ENCODE results near the gene ANP32B.
"Not testable (repeated sequence)": the region's sequence is repeated elsewhere in the genome, so short reads cannot be mapped to it uniquely, and the experiment has no call there.

Gene ANP32B

DNA sequence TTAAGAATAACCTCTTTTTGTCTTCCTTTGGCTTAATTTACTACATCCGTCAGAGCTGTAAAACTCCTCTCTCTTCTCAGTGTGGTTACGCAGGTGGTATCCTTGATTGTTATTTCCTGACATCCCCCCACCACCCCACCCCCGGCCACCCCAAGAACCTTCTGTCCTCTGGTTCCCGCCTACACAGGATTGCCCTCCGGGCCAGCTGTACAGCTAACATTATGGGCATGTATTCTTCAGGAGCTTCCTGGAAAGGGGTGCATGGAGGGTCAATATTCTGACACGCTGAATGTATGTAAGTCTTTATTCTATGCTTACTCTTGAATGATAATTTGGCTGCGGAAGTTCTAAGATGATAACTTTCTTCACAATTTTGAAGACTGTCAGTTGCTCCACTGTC lies 13.0 kb upstream of the ANP32B start:
- no peak overlapping the region for H3K27ac Mint-ChIP-seq
- TF ChIP-seq, protein P1, sequence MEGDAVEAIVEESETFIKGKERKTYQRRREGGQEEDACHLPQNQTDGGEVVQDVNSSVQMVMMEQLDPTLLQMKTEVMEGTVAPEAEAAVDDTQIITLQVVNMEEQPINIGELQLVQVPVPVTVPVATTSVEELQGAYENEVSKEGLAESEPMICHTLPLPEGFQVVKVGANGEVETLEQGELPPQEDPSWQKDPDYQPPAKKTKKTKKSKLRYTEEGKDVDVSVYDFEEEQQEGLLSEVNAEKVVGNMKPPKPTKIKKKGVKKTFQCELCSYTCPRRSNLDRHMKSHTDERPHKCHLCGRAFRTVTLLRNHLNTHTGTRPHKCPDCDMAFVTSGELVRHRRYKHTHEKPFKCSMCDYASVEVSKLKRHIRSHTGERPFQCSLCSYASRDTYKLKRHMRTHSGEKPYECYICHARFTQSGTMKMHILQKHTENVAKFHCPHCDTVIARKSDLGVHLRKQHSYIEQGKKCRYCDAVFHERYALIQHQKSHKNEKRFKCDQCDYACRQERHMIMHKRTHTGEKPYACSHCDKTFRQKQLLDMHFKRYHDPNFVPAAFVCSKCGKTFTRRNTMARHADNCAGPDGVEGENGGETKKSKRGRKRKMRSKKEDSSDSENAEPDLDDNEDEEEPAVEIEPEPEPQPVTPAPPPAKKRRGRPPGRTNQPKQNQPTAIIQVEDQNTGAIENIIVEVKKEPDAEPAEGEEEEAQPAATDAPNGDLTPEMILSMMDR (IDR thresholded peaks at IDR 0.05; ENCODE audit: unreplicated experiment in 3 of 3) = no peak
- peaks cover 2% of the 10 kb centered on the region for H3K9me3 Mint-ChIP-seq
- H3K4me3 Mint-ChIP-seq = no peak overlapping the region
- no peaks in the 10 kb centered on the region for H3K4me1 Mint-ChIP-seq
- no peaks in the 10 kb centered on the region for H3K36me3 Mint-ChIP-seq (ENCODE audit: low read depth)
- H3K27me3 Mint-ChIP-seq (ENCODE audit: low read depth) = peaks cover 34% of the 10 kb centered on the region

GRCh38 chr9:97972753-97973152 lies 10.4 kb upstream of the ANP32B start:
- Mint-ChIP-seq H3K27ac (no peak overlapping the region), H3K4me3 (no peak overlapping the region), H3K36me3 (ENCODE audit: low read depth) (no peaks in the 10 kb centered on the region), H3K4me1 (no peaks in the 10 kb centered on the region), H3K9me3 (peaks cover 4% of the 10 kb centered on the region), H3K27me3 (ENCODE audit: low read depth) (peaks cover 28% of the 10 kb centered on the region)
- TF ChIP-seq, protein P1 (IDR thresholded peaks at IDR 0.05; ENCODE audit: unreplicated experiment in 3 of 3) = no peak

DNA sequence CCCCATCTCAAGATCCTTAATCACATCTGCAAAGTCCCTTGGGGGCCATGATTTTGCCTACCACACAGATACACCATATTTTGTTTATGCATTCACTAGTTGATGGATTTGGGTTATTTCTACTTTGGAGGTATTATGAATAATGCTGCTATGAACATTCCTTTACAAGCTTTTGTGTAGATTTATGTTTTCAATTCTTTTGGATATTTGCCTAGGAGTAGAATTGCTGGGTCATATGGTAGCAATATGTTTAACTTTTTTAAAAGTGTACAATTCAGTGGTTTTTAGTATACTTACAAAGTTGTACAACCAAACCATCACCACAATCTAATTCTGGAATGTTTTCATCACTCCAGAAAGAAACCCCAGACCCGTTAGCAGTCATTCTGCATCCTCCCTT lies 7.8 kb upstream of the ANP32B start:
- Mint-ChIP-seq H3K27me3 (ENCODE audit: low read depth) (peaks cover 16% of the 10 kb centered on the region), H3K36me3 (ENCODE audit: low read depth) (no peaks in the 10 kb centered on the region), H3K9me3 (peaks cover 4% of the 10 kb centered on the region), H3K4me1 (peaks cover 5% of the 10 kb centered on the region), H3K4me3 (no peak overlapping the region), H3K27ac (peak overlapping the region in 1 of 3 experiments; percentile 12)
- TF ChIP-seq, protein P1 (IDR thresholded peaks at IDR 0.05; ENCODE audit: unreplicated experiment in 3 of 3) = no peak

DNA sequence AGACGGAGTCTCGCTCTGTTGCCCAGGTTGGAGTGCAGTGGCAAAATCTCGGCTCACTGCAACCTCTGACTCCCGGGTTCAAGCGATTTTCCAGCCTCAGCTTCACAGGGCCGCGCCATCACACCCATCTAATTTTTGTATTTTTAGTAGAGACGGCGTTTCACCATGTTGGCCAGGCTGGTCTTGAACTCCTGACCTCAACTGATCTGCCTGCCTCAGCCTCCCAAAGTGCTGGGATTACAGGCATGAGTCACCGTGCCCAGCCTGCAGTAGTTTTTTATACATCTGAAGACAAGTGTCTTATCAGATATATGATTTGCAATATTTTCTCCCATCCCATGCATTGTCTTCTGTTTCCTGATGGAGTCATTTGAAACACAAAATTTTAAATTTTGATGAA lies 6.5 kb upstream of the ANP32B start:
- peaks cover 16% of the 10 kb centered on the region for H3K27me3 Mint-ChIP-seq (ENCODE audit: low read depth)
- not testable (repeated sequence) for H3K9me3 Mint-ChIP-seq; H3K27ac Mint-ChIP-seq; H3K4me3 Mint-ChIP-seq; H3K36me3 Mint-ChIP-seq (ENCODE audit: low read depth)
- H3K4me1 Mint-ChIP-seq = peaks cover 18% of the 10 kb centered on the region

GRCh38 chr9:97978371-97979130 lies 4.6 kb upstream of the ANP32B start:
- Mint-ChIP-seq H3K4me3 (peak overlapping the region in 1 of 3 experiments; percentile 23), H3K27me3 (ENCODE audit: low read depth) (peaks cover 4% of the 10 kb centered on the region), H3K9me3 (peaks cover 4% of the 10 kb centered on the region), H3K36me3 (ENCODE audit: low read depth) (no peaks in the 10 kb centered on the region), H3K27ac (no peak overlapping the region), H3K4me1 (peaks cover 27% of the 10 kb centered on the region)
- TF ChIP-seq, protein P1 (IDR thresholded peaks at IDR 0.05; ENCODE audit: unreplicated experiment in 3 of 3) = no peak

DNA sequence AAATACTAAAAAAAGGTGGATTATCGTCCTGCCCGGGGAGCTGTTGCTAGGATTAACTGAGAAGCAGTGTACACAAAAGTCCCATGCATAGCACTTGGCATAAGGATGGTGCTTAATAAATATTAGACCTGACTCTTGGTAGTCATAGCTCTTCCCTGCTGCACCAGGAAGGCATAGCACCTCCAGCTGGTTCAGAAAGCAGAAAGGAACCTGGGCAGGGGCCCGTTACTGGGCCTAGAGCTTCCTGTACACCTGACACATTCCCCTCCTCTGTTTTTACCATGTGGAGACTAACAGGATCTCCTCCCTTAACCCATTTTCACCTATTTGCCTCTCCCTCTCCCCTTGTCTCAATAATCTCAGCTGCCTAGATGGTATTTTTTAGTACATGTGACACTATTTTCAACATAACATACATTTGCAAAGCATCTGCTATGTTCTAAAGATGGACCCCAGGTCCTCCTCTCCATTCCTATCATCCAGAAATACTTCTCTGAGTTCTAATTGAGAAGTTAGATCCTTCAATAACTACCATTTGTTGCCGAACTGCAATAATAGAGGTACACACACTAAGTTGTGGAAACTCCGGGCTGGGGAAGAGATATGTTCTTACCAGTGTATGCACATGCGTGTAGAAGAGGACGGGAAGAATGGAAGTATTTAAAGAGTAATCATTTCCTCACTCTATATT lies 3.2 kb upstream of the ANP32B start:
- no peak overlapping the region for H3K27ac Mint-ChIP-seq
- TF ChIP-seq, protein P1 (IDR thresholded peaks at IDR 0.05; ENCODE audit: unreplicated experiment in 3 of 3) = no peak
- peaks cover 4% of the 10 kb centered on the region for H3K9me3 Mint-ChIP-seq

More for the DNA sequence above, 3.2 kb upstream of the ANP32B start:
- Mint-ChIP-seq H3K36me3 (ENCODE audit: low read depth) (no peaks in the 10 kb centered on the region), H3K27me3 (ENCODE audit: low read depth) (no peaks in the 10 kb centered on the region), H3K4me1 (peaks cover 27% of the 10 kb centered on the region), H3K4me3 (peak overlapping the region in 1 of 3 experiments; percentile 8)
